A673 (cell line): ENCODE data around the gene DDC. TPM values are rescaled to one million over a fixed set of nuclear protein-coding genes. Genes with fewer than 3 reads are reported as not detected.

Source experiments
- BruUV-seq: library from RNA; stranded (reverse); fragments of 400-500 nt; replicated peaks from 2 replicates; lab custom pipeline; 2021; lab: Mats Ljungman, UMichigan
- CTCF ChIA-PET: fragments of 300-600 bp; sonication (Branson Sonifier 250); formaldehyde crosslinking; loops from one replicate; lab custom pipeline; 2022; ENCODE audit warnings: antibody characterized with exemption; lab: Charles Lee
- POLR2A ChIA-PET: fragments of 300-600 bp; sonication (Branson Sonifier 250); formaldehyde crosslinking; loops from one replicate; lab custom pipeline; 2022; ENCODE audit warnings: antibody characterized with exemption; ENCODE audit not compliant: low non-redundant PET; lab: Charles Lee
- DNase-seq: peaks from one replicate; pipeline ENCODE4 v3.0.0-alpha.2; 2015; ENCODE audit warnings: low spot score
- H3K27ac ChIP-seq: fragments of 200-600 bp; sonication (generic); 2 replicates; pipeline ENCODE4 v1.5.1; 2016; ENCODE audit warnings: mixed run types, low read depth, mild to moderate bottlenecking, mixed read lengths, antibody characterized with exemption, low read length; ENCODE audit not compliant: poor library complexity, severe bottlenecking
- H3K27me3 ChIP-seq: fragments of 200-600 bp; sonication (generic); replicated peaks from 2 replicates; pipeline ENCODE4 v1.6.1; 2017; ENCODE audit warnings: mixed run types, low read depth, mild to moderate bottlenecking, mixed read lengths, antibody characterized with exemption, low read length; ENCODE audit not compliant: insufficient read depth, poor library complexity
- H3K36me3 ChIP-seq: fragments of 200-600 bp; sonication (generic); 2 replicates; pipeline ENCODE4 v1.6.1; 2016; ENCODE audit warnings: mixed run types, mild to moderate bottlenecking, mixed read lengths, antibody characterized with exemption, low read length; ENCODE audit not compliant: insufficient read depth, poor library complexity, severe bottlenecking
- H3K4me1 ChIP-seq: fragments of 200-600 bp; sonication (generic); 2 replicates; pipeline ENCODE4 v1.6.1; 2017; ENCODE audit warnings: mixed run types, mild to moderate bottlenecking, mixed read lengths, antibody characterized with exemption, low read length; ENCODE audit not compliant: insufficient read depth, poor library complexity, severe bottlenecking
- H3K4me3 ChIP-seq: fragments of 200-600 bp; sonication (generic); 2 replicates; pipeline ENCODE4 v1.5.1; 2016; ENCODE audit warnings: low read depth, mixed run types, mild to moderate bottlenecking, mixed read lengths, low read length; ENCODE audit not compliant: poor library complexity, severe bottlenecking
- H3K9me3 ChIP-seq: fragments of 200-600 bp; sonication (generic); 2 replicates; pipeline ENCODE4 v1.6.1; 2016; ENCODE audit warnings: mixed run types, low read depth, mild to moderate bottlenecking, mixed read lengths, antibody characterized with exemption, low read length; ENCODE audit not compliant: poor library complexity, severe bottlenecking
- EZH2 ChIP-seq: fragments of 200-600 bp; sonication (generic); IDR thresholded peaks from 2 replicates; pipeline ENCODE4 v1.6.1; 2017; ENCODE audit warnings: borderline replicate concordance, low read depth, mild to moderate bottlenecking, mixed read lengths, antibody characterized with exemption, low read length; ENCODE audit not compliant: poor library complexity, severe bottlenecking
- intact Hi-C: fragments of 100-400 bp; cut with micrococcal nuclease; formaldehyde crosslinking; loops from one replicate; pipeline ENCODE4 v1.10.0; 2022; ENCODE audit not compliant: unreplicated experiment
- total RNA-seq: library from RNA; stranded (reverse); gene quantifications from 2 replicates; pipeline ENCODE4 v1.2.3, GENCODE V29; 2021
- TF ChIP-seq, protein P1 (sequence below): fragments of 300-800, 200-600 bp; sonication (generic); conservative IDR thresholded peaks from 2 replicates; pipeline ENCODE4 v1.5.1; 2017; ENCODE audit warnings: low read depth, mild to moderate bottlenecking, antibody characterized with exemption, low read length, moderate library complexity, mixed read lengths

The DDC gene
- total RNA-seq, 1 experiment from 2014 or later = not detected

GRCh38 chr7:50559881-50560280 lies 5.3 kb downstream of the DDC start:
- Histone ChIP-seq H3K9me3 (no peaks in the 10 kb centered on the region), H3K27ac (no peak overlapping the region), H3K4me1 (no peaks in the 10 kb centered on the region), H3K36me3 (no peaks in the 10 kb centered on the region), H3K4me3 (no peak overlapping the region), H3K27me3 (no peaks in the 10 kb centered on the region)
- DNase-seq = no peak
- ChIA-PET CTCF (no interaction called here), POLR2A (no interaction called here)
- intact Hi-C loops = no loop called here
- TF ChIP-seq, protein P1, sequence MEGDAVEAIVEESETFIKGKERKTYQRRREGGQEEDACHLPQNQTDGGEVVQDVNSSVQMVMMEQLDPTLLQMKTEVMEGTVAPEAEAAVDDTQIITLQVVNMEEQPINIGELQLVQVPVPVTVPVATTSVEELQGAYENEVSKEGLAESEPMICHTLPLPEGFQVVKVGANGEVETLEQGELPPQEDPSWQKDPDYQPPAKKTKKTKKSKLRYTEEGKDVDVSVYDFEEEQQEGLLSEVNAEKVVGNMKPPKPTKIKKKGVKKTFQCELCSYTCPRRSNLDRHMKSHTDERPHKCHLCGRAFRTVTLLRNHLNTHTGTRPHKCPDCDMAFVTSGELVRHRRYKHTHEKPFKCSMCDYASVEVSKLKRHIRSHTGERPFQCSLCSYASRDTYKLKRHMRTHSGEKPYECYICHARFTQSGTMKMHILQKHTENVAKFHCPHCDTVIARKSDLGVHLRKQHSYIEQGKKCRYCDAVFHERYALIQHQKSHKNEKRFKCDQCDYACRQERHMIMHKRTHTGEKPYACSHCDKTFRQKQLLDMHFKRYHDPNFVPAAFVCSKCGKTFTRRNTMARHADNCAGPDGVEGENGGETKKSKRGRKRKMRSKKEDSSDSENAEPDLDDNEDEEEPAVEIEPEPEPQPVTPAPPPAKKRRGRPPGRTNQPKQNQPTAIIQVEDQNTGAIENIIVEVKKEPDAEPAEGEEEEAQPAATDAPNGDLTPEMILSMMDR = no peak
- TF ChIP-seq EZH2 = no peak
- BruUV-seq = no TSS peak

- no peaks in the 10 kb centered on the region for H3K36me3 ChIP-seq
- ChIA-PET CTCF (no interaction called here), POLR2A (no interaction called here)
- no peak for DNase-seq
- no peaks in the 10 kb centered on the region for H3K9me3 ChIP-seq
- intact Hi-C loops = no loop called here
- no peaks in the 10 kb centered on the region for H3K4me1 ChIP-seq
- H3K27ac ChIP-seq = no peak overlapping the region
- TF ChIP-seq EZH2 = no peak
- TF ChIP-seq, protein P1 = no peak
- no TSS peak for BruUV-seq
- H3K27me3 ChIP-seq = no peaks in the 10 kb centered on the region
- no peak overlapping the region for H3K4me3 ChIP-seq
These were observed 6.7 kb downstream of the DDC start for GRCh38 chr7:50558294-50559053.

DNA sequence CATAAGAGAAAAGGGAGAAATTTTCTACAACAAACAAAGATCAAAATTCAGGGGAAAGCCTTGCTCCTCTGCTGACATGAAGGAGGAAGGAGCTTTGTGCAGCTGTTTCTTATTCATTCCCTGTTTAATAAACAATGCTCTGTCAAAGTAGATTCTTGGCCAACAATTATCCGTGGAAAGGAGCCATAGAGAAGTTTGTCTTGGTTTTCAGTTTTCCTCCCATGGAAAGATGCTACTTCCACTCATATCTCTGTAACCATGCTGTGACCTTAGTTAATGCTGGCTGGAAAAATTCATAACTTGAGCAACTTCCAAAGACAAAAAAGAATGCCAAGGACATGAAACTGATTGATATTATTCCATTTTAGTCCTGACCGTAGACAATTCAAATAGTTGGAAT lies 8.1 kb downstream of the DDC start:
- no peaks in the 10 kb centered on the region for H3K4me1 ChIP-seq
- CTCF ChIA-PET = no interaction called here
- TF ChIP-seq, protein P1 = no peak
- no peak for TF ChIP-seq EZH2
- H3K27me3 ChIP-seq = no peaks in the 10 kb centered on the region
- intact Hi-C loops = no loop called here
- POLR2A ChIA-PET = no interaction called here
- H3K4me3 ChIP-seq = no peak overlapping the region
- no peaks in the 10 kb centered on the region for H3K36me3 ChIP-seq
- no peak overlapping the region for H3K27ac ChIP-seq
- no peak for DNase-seq
- H3K9me3 ChIP-seq = no peaks in the 10 kb centered on the region
- BruUV-seq = no TSS peak
